HG02571 (cell line): Measurements from ENCODE around the gene KIF12.
"Not testable (repeated sequence)": the region's sequence is repeated elsewhere in the genome, so short reads cannot be mapped to it uniquely, and the experiment has no call there.

Experiments used
- ATAC-seq: cut with Tn5 transposase; IDR thresholded peaks from one replicate; pipeline ENCODE4 v1.9.1; 2021; ENCODE audit warnings: mild to moderate bottlenecking, moderate library complexity; ENCODE audit not compliant: unreplicated experiment

Gene KIF12

GRCh38 chr9:114098936-114099668 is at the start of gene KIF12:
Gene KIF12, minus strand, starts transcription at chr9:114099292. Its CDS starts 16 bp downstream, at chr9:114099276.
- no peak for ATAC-seq

GRCh38 chr9:114146735-114147134 is 47.6 kb upstream of the KIF12 start:
- no peak for ATAC-seq

- no peak for ATAC-seq
These were observed 44.1 kb upstream of the KIF12 start for GRCh38 chr9:114143234-114143633.

GRCh38 chr9:114141553-114142402 is 42.7 kb upstream of the KIF12 start:
- no peak for ATAC-seq

GRCh38 chr9:114140850-114141249 is 41.8 kb upstream of the KIF12 start:
- no peak for ATAC-seq

GRCh38 chr9:114140401-114140800 is 41.3 kb upstream of the KIF12 start:
- ATAC-seq = no peak

- ATAC-seq = no peak
These were observed 40.0 kb upstream of the KIF12 start for GRCh38 chr9:114139071-114139470.

GRCh38 chr9:114138552-114138971 is 39.5 kb upstream of the KIF12 start:
- ATAC-seq = no peak

- ATAC-seq = no peak
These were observed 38.7 kb upstream of the KIF12 start for GRCh38 chr9:114137831-114138230.

- no peak for ATAC-seq
These were observed 35.8 kb upstream of the KIF12 start for GRCh38 chr9:114134827-114135396.

GRCh38 chr9:114132550-114132918 is 33.4 kb upstream of the KIF12 start:
- ATAC-seq = no peak

GRCh38 chr9:114131808-114132549 is 32.9 kb upstream of the KIF12 start:
- no peak for ATAC-seq

GRCh38 chr9:114130624-114131277 is 31.7 kb upstream of the KIF12 start:
- no peak for ATAC-seq

GRCh38 chr9:114130141-114130540 is 31.0 kb upstream of the KIF12 start:
- no peak for ATAC-seq

GRCh38 chr9:114128759-114129158 is 29.7 kb upstream of the KIF12 start:
- not testable (repeated sequence) for ATAC-seq

- no peak for ATAC-seq
These were observed 27.4 kb upstream of the KIF12 start for GRCh38 chr9:114126247-114127060.

- no peak for ATAC-seq
These were observed 26.5 kb upstream of the KIF12 start for GRCh38 chr9:114125476-114126013.

- ATAC-seq = no peak
These were observed 25.8 kb upstream of the KIF12 start for GRCh38 chr9:114124666-114125475.

GRCh38 chr9:114124138-114124537 is 25.0 kb upstream of the KIF12 start:
- no peak for ATAC-seq
